ENCODE data around the gene CD200R1L. TPM values are rescaled to one million over a fixed set of nuclear protein-coding genes. Genes with fewer than 3 reads are reported as not detected.

CD200R1L gene
- total RNA-seq, 1 experiment from 2014 or later: not detected

- H3K4me1 Mint-ChIP-seq: peaks cover 5% of the 10 kb centered on the region
- no peak overlapping the region for H3K27ac Mint-ChIP-seq
- CTCF ChIA-PET: no interaction called here
- peaks cover 28% of the 10 kb centered on the region for H3K9me3 Mint-ChIP-seq
- H3K27me3 Mint-ChIP-seq (ENCODE audit: low read depth): no peaks in the 10 kb centered on the region
- H3K36me3 Mint-ChIP-seq: peaks cover 16% of the 10 kb centered on the region
- DNase-seq (ENCODE audit: low spot score) (no peak), ATAC-seq (no peak)
- TF ChIP-seq IRF1 (CRISPR knock-in tag; IDR thresholded peaks at IDR 0.05) (no peak), ELF4 (CRISPR knock-in tag; IDR thresholded peaks at IDR 0.05; ENCODE audit: low read depth) (no peak), FOXP1 (CRISPR knock-in tag; IDR thresholded peaks at IDR 0.05; ENCODE audit: borderline replicate concordance) (no peak), ATF1 (CRISPR knock-in tag; IDR thresholded peaks at IDR 0.05) (no peak), AFF4 (CRISPR knock-in tag; IDR thresholded peaks at IDR 0.05; ENCODE audit: borderline replicate concordance) (no peak), ZBTB21 (CRISPR knock-in tag; IDR thresholded peaks at IDR 0.05; ENCODE audit: borderline replicate concordance) (no peak), E2F1 (CRISPR knock-in tag; IDR thresholded peaks at IDR 0.05) (no peak), STAT6 (CRISPR knock-in tag; conservative IDR thresholded peaks at IDR 0.05; ENCODE audit: low read depth) (no peak), TEAD1 (CRISPR knock-in tag; IDR thresholded peaks at IDR 0.05) (no peak), ETV6 (CRISPR knock-in tag; IDR thresholded peaks at IDR 0.05) (no peak)
- H3K4me3 Mint-ChIP-seq: no peak overlapping the region
- POLR2A ChIA-PET: no interaction called here
These were observed 59.6 kb downstream of the CD200R1L start for GRCh38 chr3:112786881-112787579.

GRCh38 chr3:112786002-112786590 lies 60.6 kb downstream of the CD200R1L start:
- Mint-ChIP-seq H3K27ac (no peak overlapping the region), H3K4me1 (peaks cover 5% of the 10 kb centered on the region), H3K4me3 (no peak overlapping the region), H3K27me3 (ENCODE audit: low read depth) (no peaks in the 10 kb centered on the region), H3K36me3 (peaks cover 16% of the 10 kb centered on the region), H3K9me3 (peaks cover 28% of the 10 kb centered on the region)
- ChIA-PET CTCF (interaction anchor here (0.7 to 1.1 kb wide), 2 partner anchors 28 to 51 kb away, joined by 3 to 5 read pairs; no protein-coding TSS in a partner anchor), POLR2A (no interaction called here)
- DNase-seq (ENCODE audit: low spot score): no peak
- no peak for ATAC-seq
- TF ChIP-seq ZSCAN18 (CRISPR knock-in tag; IDR thresholded peaks at IDR 0.05): no peak
- no peak for TF ChIP-seq TCF7 (CRISPR knock-in tag; IDR thresholded peaks at IDR 0.05; ENCODE audit: low read depth)
- TF ChIP-seq CBFB (CRISPR knock-in tag; IDR thresholded peaks at IDR 0.05; ENCODE audit: low read depth): no peak
- TF ChIP-seq ATF3 (CRISPR knock-in tag; conservative IDR thresholded peaks at IDR 0.05): no peak
- no peak for TF ChIP-seq CDX4 (CRISPR knock-in tag; IDR thresholded peaks at IDR 0.05; ENCODE audit: borderline replicate concordance)
- no peak for TF ChIP-seq JAZF1 (CRISPR knock-in tag; IDR thresholded peaks at IDR 0.05)
- TF ChIP-seq SOX15 (CRISPR knock-in tag; IDR thresholded peaks at IDR 0.05): no peak
- no peak for TF ChIP-seq PREB (CRISPR knock-in tag; IDR thresholded peaks at IDR 0.05; ENCODE audit: borderline replicate concordance)
- no peak for TF ChIP-seq ESRRA (CRISPR knock-in tag; IDR thresholded peaks at IDR 0.05; ENCODE audit: borderline replicate concordance)
- no peak for TF ChIP-seq RORB (CRISPR knock-in tag; IDR thresholded peaks at IDR 0.05)
- TF ChIP-seq PRRX2 (CRISPR knock-in tag; IDR thresholded peaks at IDR 0.05): no peak
- no peak for TF ChIP-seq GRHL2 (CRISPR knock-in tag; IDR thresholded peaks at IDR 0.05; ENCODE audit: insufficient replicate concordance, severe bottlenecking)

Data from WTC11 (cell line).